IPS DF 6.9 (cell line): Measurements from ENCODE around the gene CBFA2T2.

Experiments used
- DNase-seq: peaks from one replicate; pipeline ENCODE4 v3.0.0-alpha.2; 2013; ENCODE audit warnings: low read depth, low spot score
- H3K27ac ChIP-seq: one replicate; pipeline ENCODE4 v1.5.1; 2013; ENCODE audit warnings: low read length, control low read depth
- H3K27me3 ChIP-seq: 2 replicates; pipeline ENCODE4 v1.6.1; 2013; ENCODE audit warnings: mild to moderate bottlenecking, low read length; ENCODE audit not compliant: control insufficient read depth, insufficient read depth
- H3K36me3 ChIP-seq: 2 replicates; pipeline ENCODE4 v1.6.1; 2013; ENCODE audit warnings: low read length; ENCODE audit not compliant: control insufficient read depth, insufficient read depth
- H3K4me1 ChIP-seq: 2 replicates; pipeline ENCODE4 v1.6.1; 2013; ENCODE audit warnings: low read length; ENCODE audit not compliant: control insufficient read depth, insufficient read depth
- H3K4me3 ChIP-seq: 2 replicates; pipeline ENCODE4 v1.5.1; 2013; ENCODE audit warnings: mild to moderate bottlenecking, low read length
- H3K9me3 ChIP-seq: 2 replicates; pipeline ENCODE4 v1.6.1; 2013; ENCODE audit warnings: low read length, inconsistent platforms; ENCODE audit not compliant: control insufficient read depth, insufficient read depth
- WGBS: extraction: QIAGEN DNeasy Blood & Tissue Kit; methylation state at CpG from one replicate; pipeline ENCODE4 v1.1.7; 2013; ENCODE audit warnings: mixed read lengths, missing lambda C conversion rate; ENCODE audit not compliant: insufficient read length, insufficient coverage; 5-methylcytosine and 5-hydroxymethylcytosine counted together

The CBFA2T2 gene

DNA sequence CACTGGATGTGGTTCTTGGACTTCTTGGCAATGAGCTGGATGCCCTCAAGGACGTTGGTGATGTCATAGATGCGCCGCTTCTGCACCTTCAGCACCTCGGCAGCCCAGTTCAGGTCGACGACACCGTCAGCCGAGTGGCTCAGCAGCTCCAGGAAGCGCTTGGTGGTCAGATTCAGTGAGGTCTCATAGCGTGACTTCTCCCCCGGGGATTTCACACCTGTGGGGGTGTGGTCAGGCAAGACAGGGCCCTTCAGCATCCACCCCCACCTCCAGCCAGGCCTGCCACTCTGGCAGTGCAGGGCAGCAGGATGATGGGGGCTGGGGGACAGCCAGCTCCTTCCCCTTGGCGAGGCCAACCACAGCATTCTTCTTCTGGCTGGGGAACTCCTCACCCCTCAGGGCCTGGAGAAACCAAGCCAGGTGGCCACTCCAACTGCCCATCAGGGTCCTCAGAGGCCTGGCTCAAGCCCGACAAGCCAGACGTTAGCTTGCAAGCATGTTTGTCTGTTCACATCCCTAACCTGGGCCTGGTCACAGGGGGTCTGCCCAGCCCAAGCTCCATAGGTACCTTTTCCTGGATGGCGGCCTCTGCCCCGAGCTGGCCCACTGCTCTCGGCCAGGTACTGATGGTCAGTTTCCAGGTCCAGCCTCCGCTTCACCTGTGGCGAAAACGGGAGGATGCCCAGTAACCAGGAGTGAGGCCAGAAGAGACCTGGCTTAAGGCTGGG is 190.0 kb downstream of the CBFA2T2 start:
- DNase-seq, result no peak
- no CpG with 5 or more reads among the region's 20 CpGs for WGBS
- Histone ChIP-seq H3K36me3 (peaks cover 27% of the 10 kb centered on the region), H3K4me1 (peaks cover 2% of the 10 kb centered on the region; the same call in 1 of the 2 replicates), H3K9me3 (no peaks in the 10 kb centered on the region), H3K27me3 (no peaks in the 10 kb centered on the region), H3K4me3 (no peak overlapping the region), H3K27ac (no peak overlapping the region)

GRCh38 chr20:33680686-33681085 is 190.8 kb downstream of the CBFA2T2 start:
- no peaks in the 10 kb centered on the region for H3K27me3 ChIP-seq
- no peak overlapping the region for H3K4me3 ChIP-seq
- no peak for DNase-seq
- peaks cover 27% of the 10 kb centered on the region for H3K36me3 ChIP-seq
- H3K27ac ChIP-seq, result no peak overlapping the region
- H3K9me3 ChIP-seq, result no peaks in the 10 kb centered on the region
- peaks cover 2% of the 10 kb centered on the region; the same call in 1 of the 2 replicates for H3K4me1 ChIP-seq
- whole genome bisulfite sequencing, result no CpG with 5 or more reads among the region's 2 CpGs

- WGBS, result no CpG with 5 or more reads among the region's 5 CpGs
- peaks cover under 1% of the 10 kb centered on the region; the same call in 1 of the 2 replicates for H3K4me1 ChIP-seq
- H3K4me3 ChIP-seq, result no peak overlapping the region
- no peaks in the 10 kb centered on the region for H3K27me3 ChIP-seq
- peaks cover 25% of the 10 kb centered on the region for H3K36me3 ChIP-seq
- H3K9me3 ChIP-seq, result no peaks in the 10 kb centered on the region
- H3K27ac ChIP-seq, result no peak overlapping the region
- DNase-seq, result no peak
Measured at GRCh38 chr20:33681288-33681687, 191.4 kb downstream of the CBFA2T2 start.

- no peaks in the 10 kb centered on the region for H3K27me3 ChIP-seq
- WGBS, result no CpG with 5 or more reads among the region's 9 CpGs
- DNase-seq, result no peak
- H3K4me3 ChIP-seq, result no peak overlapping the region
- peaks cover 3% of the 10 kb centered on the region for H3K4me1 ChIP-seq
- peaks cover 19% of the 10 kb centered on the region for H3K36me3 ChIP-seq
- H3K9me3 ChIP-seq, result no peaks in the 10 kb centered on the region
- H3K27ac ChIP-seq, result no peak overlapping the region
Measured at GRCh38 chr20:33681728-33682353, 191.9 kb downstream of the CBFA2T2 start.

DNA sequence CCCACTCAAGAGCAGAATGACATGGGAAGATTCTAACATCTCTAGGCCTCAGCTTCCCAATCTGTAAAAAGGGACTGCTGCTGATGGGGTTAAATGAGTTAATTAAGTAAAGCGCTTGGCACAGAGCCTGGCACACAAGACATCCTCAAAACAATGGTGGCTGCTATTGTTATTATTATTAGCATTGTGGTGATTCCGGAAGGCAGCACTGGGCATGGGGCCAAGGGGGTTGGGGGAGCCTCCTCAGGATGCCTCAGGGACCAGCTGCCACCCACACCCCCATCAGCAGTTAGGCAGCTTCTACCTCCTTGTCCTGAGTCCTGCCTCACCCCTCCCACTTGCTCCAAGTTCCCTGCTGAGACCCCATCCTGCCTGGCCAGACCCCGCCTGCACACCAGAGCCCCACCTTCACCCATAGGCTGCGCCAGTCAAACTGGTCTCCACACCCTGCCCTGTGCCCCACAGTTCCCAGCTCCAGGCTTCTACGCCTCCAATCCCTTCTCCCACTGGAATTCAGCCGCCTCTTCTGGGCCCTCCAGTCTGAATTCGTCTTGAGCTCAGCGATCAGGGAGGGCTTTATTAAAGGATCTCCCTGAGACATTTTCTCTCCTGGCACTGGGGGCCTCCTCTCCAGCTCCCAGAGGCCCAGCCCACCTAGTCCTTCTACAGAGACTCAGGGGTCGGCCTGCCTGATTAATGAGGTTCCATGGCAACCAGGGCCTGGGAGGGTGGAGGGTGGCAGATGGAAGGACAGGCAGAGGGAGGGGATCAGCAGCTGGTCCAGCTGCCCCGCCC is 194.8 kb downstream of the CBFA2T2 start:
- H3K27ac ChIP-seq, result no peak overlapping the region
- peaks cover 6% of the 10 kb centered on the region for H3K36me3 ChIP-seq
- DNase-seq, result no peak
- H3K27me3 ChIP-seq, result no peaks in the 10 kb centered on the region; the same call in 1 of the 2 replicates
- WGBS, result no CpG with 5 or more reads among the region's 10 CpGs
- peak overlapping the region; percentile 68; the same call in 1 of the 2 replicates for H3K4me3 ChIP-seq
- peaks cover 4% of the 10 kb centered on the region; the same call in 1 of the 2 replicates for H3K4me1 ChIP-seq
- H3K9me3 ChIP-seq, result no peaks in the 10 kb centered on the region

GRCh38 chr20:33685328-33686099 is 195.6 kb downstream of the CBFA2T2 start:
- no peaks in the 10 kb centered on the region for H3K36me3 ChIP-seq
- H3K27ac ChIP-seq, result no peak overlapping the region
- H3K4me3 ChIP-seq, result peak overlapping the region; percentile 68
- no CpG with 5 or more reads among the region's 53 CpGs for WGBS
- no peaks in the 10 kb centered on the region; the same call in 1 of the 2 replicates for H3K27me3 ChIP-seq
- DNase-seq, result no peak
- H3K4me1 ChIP-seq, result peaks cover 4% of the 10 kb centered on the region; the same call in 1 of the 2 replicates
- no peaks in the 10 kb centered on the region for H3K9me3 ChIP-seq

DNA sequence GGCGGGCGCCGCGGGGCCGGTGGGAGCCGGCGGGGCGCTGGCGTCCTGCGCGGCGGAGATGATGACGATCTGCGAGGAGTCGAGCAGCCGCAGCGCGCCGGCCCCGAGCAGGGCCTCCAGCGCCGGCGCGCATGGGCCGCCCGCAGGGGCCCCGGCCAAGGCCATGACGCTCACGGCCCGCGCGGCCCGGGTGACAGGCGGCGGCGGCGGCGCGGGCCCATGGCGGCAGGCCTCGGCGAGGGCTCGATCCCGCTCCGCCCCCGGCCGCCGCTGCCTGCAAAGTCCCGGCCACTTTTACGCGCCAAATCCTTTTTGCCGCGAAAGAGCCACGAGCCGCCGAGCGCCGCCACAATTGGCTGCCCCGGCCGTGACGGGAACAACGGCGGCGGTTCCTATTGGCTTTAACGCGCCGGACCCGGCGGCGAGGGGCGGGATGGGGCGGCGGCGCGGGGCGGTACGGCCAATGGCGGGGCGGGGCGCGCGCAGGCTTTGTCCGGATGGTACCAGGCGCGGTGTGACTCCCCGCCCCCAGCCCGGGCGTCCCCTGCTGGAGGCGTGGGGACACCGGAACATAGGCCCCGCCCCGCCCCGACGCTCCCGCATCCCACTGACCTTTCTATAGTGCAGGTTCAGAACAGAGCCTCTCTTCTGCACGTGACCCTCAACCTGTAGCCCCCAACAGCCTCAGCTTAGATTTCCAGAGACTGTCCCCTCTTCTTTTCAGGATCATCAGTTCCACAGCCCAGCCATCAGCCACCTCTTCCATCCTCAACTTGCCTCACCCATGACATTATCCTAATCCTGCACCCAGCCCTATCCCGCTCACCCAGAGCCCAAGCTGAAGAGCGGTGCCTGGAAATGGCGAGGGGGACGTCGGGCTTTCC is 196.4 kb downstream of the CBFA2T2 start, which contains the start of gene E2F1:
TSS of gene E2F1 (minus strand) at position 286 of the 884 bp plus-strand sequence. CDS start at position 165, 121 bp downstream.
- H3K4me3 ChIP-seq, result peak within 1 kb of the TSS; percentile 68
- no peak within 1 kb of the TSS for H3K27ac ChIP-seq
- peaks cover 4% of the 10 kb centered on the region; the same call in 1 of the 2 replicates for H3K4me1 ChIP-seq
- no peak for DNase-seq
- H3K9me3 ChIP-seq, result no peaks in the 10 kb centered on the region
- no peaks in the 10 kb centered on the region for H3K36me3 ChIP-seq
- WGBS, result no CpG with 5 or more reads among the region's 101 CpGs
- no peaks in the 10 kb centered on the region; the same call in 1 of the 2 replicates for H3K27me3 ChIP-seq

- H3K27me3 ChIP-seq, result no peaks in the 10 kb centered on the region; the same call in 1 of the 2 replicates
- H3K9me3 ChIP-seq, result no peaks in the 10 kb centered on the region
- no peak overlapping the region for H3K4me3 ChIP-seq
- no CpG with 5 or more reads among the region's 14 CpGs for WGBS
- DNase-seq, result no peak
- H3K27ac ChIP-seq, result no peak overlapping the region
- no peaks in the 10 kb centered on the region for H3K36me3 ChIP-seq
- H3K4me1 ChIP-seq, result peaks cover 4% of the 10 kb centered on the region; the same call in 1 of the 2 replicates
Measured at GRCh38 chr20:33686984-33687366, 197.1 kb downstream of the CBFA2T2 start.

DNA sequence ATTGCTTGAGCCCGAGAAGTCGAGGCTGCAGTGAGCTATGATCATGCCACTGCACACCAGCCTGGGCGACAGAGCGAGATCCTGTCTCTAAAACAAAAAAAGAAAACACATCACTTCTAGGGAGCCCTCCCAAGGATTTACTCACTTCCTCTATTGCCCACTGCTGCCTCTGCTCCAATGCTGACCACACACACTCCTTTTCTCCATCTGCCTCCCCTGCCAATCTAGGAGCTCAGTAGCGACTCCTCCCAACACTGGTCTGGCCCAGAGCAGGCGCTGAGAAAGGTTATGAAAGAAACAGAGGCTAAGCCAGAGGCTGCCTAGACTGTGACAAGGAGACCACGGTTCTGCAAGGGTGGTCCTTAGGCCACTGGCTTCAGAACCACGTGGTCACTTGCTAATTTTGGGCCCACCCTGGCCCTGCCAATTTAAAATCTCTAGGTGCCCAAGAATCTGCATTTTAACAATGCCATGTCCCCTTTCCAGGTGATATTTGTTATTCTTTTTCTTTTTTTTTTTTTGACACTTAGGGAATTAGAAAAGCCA is 197.5 kb downstream of the CBFA2T2 start:
- H3K4me3 ChIP-seq, result no peak overlapping the region
- no CpG with 5 or more reads among the region's 8 CpGs for WGBS
- H3K9me3 ChIP-seq, result no peaks in the 10 kb centered on the region
- H3K36me3 ChIP-seq, result no peaks in the 10 kb centered on the region
- DNase-seq, result no peak
- no peaks in the 10 kb centered on the region; the same call in 1 of the 2 replicates for H3K27me3 ChIP-seq
- peaks cover 4% of the 10 kb centered on the region; the same call in 1 of the 2 replicates for H3K4me1 ChIP-seq
- H3K27ac ChIP-seq, result no peak overlapping the region
